ENCODE results near the gene SAP30.

GRCh38 chr4:173379929-173380328 is 9.2 kb downstream of the SAP30 start:
- TF ChIP-seq, protein P1, sequence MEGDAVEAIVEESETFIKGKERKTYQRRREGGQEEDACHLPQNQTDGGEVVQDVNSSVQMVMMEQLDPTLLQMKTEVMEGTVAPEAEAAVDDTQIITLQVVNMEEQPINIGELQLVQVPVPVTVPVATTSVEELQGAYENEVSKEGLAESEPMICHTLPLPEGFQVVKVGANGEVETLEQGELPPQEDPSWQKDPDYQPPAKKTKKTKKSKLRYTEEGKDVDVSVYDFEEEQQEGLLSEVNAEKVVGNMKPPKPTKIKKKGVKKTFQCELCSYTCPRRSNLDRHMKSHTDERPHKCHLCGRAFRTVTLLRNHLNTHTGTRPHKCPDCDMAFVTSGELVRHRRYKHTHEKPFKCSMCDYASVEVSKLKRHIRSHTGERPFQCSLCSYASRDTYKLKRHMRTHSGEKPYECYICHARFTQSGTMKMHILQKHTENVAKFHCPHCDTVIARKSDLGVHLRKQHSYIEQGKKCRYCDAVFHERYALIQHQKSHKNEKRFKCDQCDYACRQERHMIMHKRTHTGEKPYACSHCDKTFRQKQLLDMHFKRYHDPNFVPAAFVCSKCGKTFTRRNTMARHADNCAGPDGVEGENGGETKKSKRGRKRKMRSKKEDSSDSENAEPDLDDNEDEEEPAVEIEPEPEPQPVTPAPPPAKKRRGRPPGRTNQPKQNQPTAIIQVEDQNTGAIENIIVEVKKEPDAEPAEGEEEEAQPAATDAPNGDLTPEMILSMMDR (IDR thresholded peaks at IDR 0.05): no peak
- TF ChIP-seq, protein P2, sequence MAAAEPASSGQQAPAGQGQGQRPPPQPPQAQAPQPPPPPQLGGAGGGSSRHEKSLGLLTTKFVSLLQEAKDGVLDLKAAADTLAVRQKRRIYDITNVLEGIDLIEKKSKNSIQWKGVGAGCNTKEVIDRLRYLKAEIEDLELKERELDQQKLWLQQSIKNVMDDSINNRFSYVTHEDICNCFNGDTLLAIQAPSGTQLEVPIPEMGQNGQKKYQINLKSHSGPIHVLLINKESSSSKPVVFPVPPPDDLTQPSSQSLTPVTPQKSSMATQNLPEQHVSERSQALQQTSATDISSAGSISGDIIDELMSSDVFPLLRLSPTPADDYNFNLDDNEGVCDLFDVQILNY (CRISPR knock-in tag; IDR thresholded peaks at IDR 0.05): no peak
